ENCODE data around the gene NRIP1. TPM values are rescaled to one million over a fixed set of nuclear protein-coding genes. Genes with fewer than 3 reads are reported as not detected.

Gene NRIP1
- total RNA-seq, 1 experiment from 2014 or later: 14.6 TPM

GRCh38 chr21:15018382-15018781, 46.4 kb downstream of the NRIP1 start:
- POLR2A ChIA-PET (ENCODE audit: low non-redundant PET): no interaction called here

GRCh38 chr21:15015622-15016471, 49.0 kb downstream of the NRIP1 start:
- no peak overlapping the region for H3K27ac ChIP-seq (ENCODE audit: low read depth, low read length, poor library complexity, severe bottlenecking)
- ChIA-PET POLR2A (ENCODE audit: low non-redundant PET) (no interaction called here), CTCF (no interaction called here)
- H3K27me3 ChIP-seq (replicated peaks; ENCODE audit: insufficient read depth, low read depth, low read length, poor library complexity): no peaks in the 10 kb centered on the region
- TF ChIP-seq EZH2 (IDR thresholded peaks at IDR 0.05; ENCODE audit: borderline replicate concordance, low read depth, low read length, poor library complexity, severe bottlenecking): no peak
- TF ChIP-seq, protein P1, sequence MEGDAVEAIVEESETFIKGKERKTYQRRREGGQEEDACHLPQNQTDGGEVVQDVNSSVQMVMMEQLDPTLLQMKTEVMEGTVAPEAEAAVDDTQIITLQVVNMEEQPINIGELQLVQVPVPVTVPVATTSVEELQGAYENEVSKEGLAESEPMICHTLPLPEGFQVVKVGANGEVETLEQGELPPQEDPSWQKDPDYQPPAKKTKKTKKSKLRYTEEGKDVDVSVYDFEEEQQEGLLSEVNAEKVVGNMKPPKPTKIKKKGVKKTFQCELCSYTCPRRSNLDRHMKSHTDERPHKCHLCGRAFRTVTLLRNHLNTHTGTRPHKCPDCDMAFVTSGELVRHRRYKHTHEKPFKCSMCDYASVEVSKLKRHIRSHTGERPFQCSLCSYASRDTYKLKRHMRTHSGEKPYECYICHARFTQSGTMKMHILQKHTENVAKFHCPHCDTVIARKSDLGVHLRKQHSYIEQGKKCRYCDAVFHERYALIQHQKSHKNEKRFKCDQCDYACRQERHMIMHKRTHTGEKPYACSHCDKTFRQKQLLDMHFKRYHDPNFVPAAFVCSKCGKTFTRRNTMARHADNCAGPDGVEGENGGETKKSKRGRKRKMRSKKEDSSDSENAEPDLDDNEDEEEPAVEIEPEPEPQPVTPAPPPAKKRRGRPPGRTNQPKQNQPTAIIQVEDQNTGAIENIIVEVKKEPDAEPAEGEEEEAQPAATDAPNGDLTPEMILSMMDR (conservative IDR thresholded peaks at IDR 0.05; ENCODE audit: low read depth, low read length): no peak
- no TSS peak for BruUV-seq (replicated peaks)
- no peaks in the 10 kb centered on the region for H3K9me3 ChIP-seq (ENCODE audit: low read depth, low read length, poor library complexity, severe bottlenecking)
- no peaks in the 10 kb centered on the region for H3K36me3 ChIP-seq (ENCODE audit: insufficient read depth, low read length, poor library complexity, severe bottlenecking)
- DNase-seq (ENCODE audit: low spot score): peak; percentile 62
- peaks cover 11% of the 10 kb centered on the region for H3K4me1 ChIP-seq (ENCODE audit: insufficient read depth, low read length, poor library complexity, severe bottlenecking)
- H3K4me3 ChIP-seq (ENCODE audit: low read depth, low read length, poor library complexity, severe bottlenecking): no peak overlapping the region
- intact Hi-C loops (cut with micrococcal nuclease; ENCODE audit: unreplicated experiment): no loop called here

More at GRCh38 chr21:15018382-15018781, 46.4 kb downstream of the NRIP1 start:
- DNase-seq (ENCODE audit: low spot score): no peak
- Histone ChIP-seq H3K4me1 (ENCODE audit: insufficient read depth, low read length, poor library complexity, severe bottlenecking) (peaks cover 11% of the 10 kb centered on the region), H3K4me3 (ENCODE audit: low read depth, low read length, poor library complexity, severe bottlenecking) (no peak overlapping the region), H3K27me3 (replicated peaks; ENCODE audit: insufficient read depth, low read depth, low read length, poor library complexity) (no peaks in the 10 kb centered on the region), H3K36me3 (ENCODE audit: insufficient read depth, low read length, poor library complexity, severe bottlenecking) (no peaks in the 10 kb centered on the region), H3K27ac (ENCODE audit: low read depth, low read length, poor library complexity, severe bottlenecking) (no peak overlapping the region), H3K9me3 (ENCODE audit: low read depth, low read length, poor library complexity, severe bottlenecking) (no peaks in the 10 kb centered on the region)
- TF ChIP-seq, protein P1 (conservative IDR thresholded peaks at IDR 0.05; ENCODE audit: low read depth, low read length): no peak
- no peak for TF ChIP-seq EZH2 (IDR thresholded peaks at IDR 0.05; ENCODE audit: borderline replicate concordance, low read depth, low read length, poor library complexity, severe bottlenecking)
- intact Hi-C loops (cut with micrococcal nuclease; ENCODE audit: unreplicated experiment): no loop called here
- CTCF ChIA-PET: interaction anchor here (0.6 kb wide), 1 partner anchor 464 kb away, joined by 3 read pairs; no protein-coding TSS in a partner anchor
- no TSS peak for BruUV-seq (replicated peaks)

DNA sequence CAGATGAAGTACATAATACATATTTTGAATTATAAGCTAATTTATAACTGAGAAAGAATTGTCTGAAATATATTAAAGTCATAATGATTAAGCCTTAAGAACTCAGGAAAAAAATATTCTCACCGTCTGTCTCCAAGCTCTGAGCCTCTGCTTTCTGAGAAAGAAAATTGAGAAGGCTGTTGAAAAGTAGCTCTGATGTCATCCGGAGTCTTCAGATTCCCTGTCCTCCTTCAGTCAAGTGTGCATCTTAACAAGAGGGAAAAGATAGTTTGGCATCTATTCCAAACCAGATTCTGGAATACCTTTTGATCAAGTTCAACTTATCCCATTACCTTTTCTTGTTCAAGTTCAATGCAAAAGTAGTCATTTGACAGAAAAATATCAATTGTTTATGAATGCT, 50.6 kb downstream of the NRIP1 start:
- ChIA-PET CTCF (no interaction called here), POLR2A (ENCODE audit: low non-redundant PET) (no interaction called here)
- H3K36me3 ChIP-seq (ENCODE audit: insufficient read depth, low read length, poor library complexity, severe bottlenecking): no peaks in the 10 kb centered on the region
- H3K4me1 ChIP-seq (ENCODE audit: insufficient read depth, low read length, poor library complexity, severe bottlenecking): peaks cover 11% of the 10 kb centered on the region
- H3K4me3 ChIP-seq (ENCODE audit: low read depth, low read length, poor library complexity, severe bottlenecking): no peak overlapping the region
- no peak for DNase-seq (ENCODE audit: low spot score)
- intact Hi-C loops (cut with micrococcal nuclease; ENCODE audit: unreplicated experiment): no loop called here
- H3K27ac ChIP-seq (ENCODE audit: low read depth, low read length, poor library complexity, severe bottlenecking): no peak overlapping the region
- TF ChIP-seq, protein P1 (conservative IDR thresholded peaks at IDR 0.05; ENCODE audit: low read depth, low read length): no peak
- TF ChIP-seq EZH2 (IDR thresholded peaks at IDR 0.05; ENCODE audit: borderline replicate concordance, low read depth, low read length, poor library complexity, severe bottlenecking): no peak
- BruUV-seq (replicated peaks): no TSS peak
- no peaks in the 10 kb centered on the region for H3K27me3 ChIP-seq (replicated peaks; ENCODE audit: insufficient read depth, low read depth, low read length, poor library complexity)
- H3K9me3 ChIP-seq (ENCODE audit: low read depth, low read length, poor library complexity, severe bottlenecking): no peaks in the 10 kb centered on the region
